ENCODE results near the gene NAP1L4.

Gene NAP1L4

DNA sequence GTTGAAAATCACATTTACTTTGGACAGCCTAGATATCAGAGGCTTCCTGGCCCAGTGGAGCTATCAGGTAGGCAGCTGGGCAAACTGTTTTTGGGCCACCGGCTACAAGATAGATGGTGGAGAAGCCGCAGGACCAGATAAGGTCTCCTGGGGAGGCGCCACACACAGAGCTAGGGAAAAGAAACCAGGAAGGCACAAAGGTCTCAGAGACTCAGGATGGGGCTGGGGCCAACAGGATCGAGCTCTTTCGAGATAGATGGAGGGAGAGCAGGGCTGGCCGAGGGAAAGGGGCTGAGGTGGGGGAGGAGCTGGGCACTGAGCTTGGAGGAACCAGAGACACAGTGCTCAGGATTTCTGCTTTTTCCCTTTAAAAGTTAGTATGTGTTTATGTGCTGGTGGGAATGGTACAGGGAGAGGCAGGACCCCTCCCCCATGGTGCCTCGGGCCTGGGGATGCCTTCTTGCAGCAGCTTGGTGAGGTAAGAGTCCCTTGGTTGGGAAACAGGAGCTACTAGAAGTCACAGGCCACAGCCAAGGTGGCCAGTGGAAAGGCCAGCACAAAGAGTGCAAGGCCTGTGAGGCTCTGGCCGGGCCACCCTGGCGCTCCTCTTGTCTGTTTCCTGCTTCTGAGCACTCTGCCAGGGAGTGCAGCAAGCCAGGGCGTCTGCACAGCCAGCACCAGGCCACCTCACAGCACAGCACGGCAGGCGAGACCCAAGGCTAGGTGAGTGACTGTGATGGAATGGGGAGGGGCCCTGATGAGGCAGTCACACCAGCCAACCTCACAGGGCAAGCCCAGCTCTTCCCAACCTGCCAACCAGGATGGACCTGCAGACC, 11.5 kb upstream of the NAP1L4 start:
- DNase-seq (ENCODE audit: insufficient read length, low spot score) (no peak), FAIRE-seq (no peak)
- TF ChIP-seq PAX5 (IDR thresholded peaks at IDR 0.05; ENCODE audit: insufficient read depth, low read length, severe bottlenecking) (no peak), POLR2A (IDR thresholded peaks at IDR 0.05; ENCODE audit: low read depth, low read length) (no peak), POLR2AphosphoS5 (IDR thresholded peaks at IDR 0.05; ENCODE audit: low read depth, low read length) (no peak), POU2F2 (IDR thresholded peaks at IDR 0.05; ENCODE audit: low read depth, low read length) (no peak), TAF1 (IDR thresholded peaks at IDR 0.05; ENCODE audit: low read depth, low read length) (no peak), SPI1 (IDR thresholded peaks at IDR 0.05; ENCODE audit: low read depth, low read length) (no peak)

DNA sequence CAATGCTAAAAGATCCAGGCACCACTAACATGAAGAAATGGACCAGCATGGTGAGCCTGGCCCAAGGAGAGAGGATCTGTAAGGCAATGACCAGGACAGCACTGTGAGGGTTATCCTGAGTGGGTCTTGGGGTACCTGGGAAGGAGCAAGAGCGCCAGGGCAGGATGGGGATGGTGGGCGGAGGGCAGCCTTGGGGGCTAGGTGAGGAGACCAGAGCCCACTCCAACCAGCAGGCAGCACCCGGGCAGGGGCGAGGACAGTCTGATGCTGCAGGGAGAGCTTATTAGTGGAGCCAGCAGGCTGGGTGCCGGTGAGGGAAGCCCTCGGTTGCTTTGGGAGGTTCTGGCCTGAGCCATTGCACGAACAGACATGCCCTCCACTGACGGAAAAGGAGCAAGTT, 10.7 kb upstream of the NAP1L4 start:
- no peak for DNase-seq (ENCODE audit: insufficient read length, low spot score)
- TF ChIP-seq POU2F2 (IDR thresholded peaks at IDR 0.05; ENCODE audit: low read depth, low read length): no peak
- no peak for TF ChIP-seq POLR2AphosphoS5 (IDR thresholded peaks at IDR 0.05; ENCODE audit: low read depth, low read length)
- no peak for TF ChIP-seq TAF1 (IDR thresholded peaks at IDR 0.05; ENCODE audit: low read depth, low read length)
- TF ChIP-seq SPI1 (IDR thresholded peaks at IDR 0.05; ENCODE audit: low read depth, low read length): no peak
- no peak for FAIRE-seq

DNA sequence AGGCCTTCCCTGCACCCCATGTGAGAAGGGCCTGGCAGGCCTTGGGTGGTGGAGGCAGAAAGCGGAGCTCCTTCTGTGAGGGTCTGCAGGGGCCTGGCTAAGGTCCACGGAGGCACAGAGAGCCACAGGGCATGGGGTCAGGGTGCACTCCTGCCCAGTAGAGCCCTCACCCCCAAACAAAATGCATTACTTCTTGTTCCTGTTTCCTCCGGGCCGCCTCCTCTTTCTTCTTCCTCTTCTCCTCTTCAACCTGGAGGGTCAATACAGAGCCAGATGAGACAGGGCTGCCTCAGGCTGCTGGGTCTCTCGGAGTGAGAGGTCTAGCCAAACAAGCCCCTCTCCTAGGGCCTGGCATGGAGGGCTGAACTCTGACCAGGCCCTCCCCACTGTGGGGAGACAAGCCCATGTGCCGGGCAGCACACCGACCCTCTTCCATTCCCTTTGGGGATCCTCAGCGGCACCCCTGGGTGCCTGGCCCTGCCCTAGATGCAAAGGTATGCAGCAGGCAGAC, 10.3 kb upstream of the NAP1L4 start:
- no peak for FAIRE-seq

DNA sequence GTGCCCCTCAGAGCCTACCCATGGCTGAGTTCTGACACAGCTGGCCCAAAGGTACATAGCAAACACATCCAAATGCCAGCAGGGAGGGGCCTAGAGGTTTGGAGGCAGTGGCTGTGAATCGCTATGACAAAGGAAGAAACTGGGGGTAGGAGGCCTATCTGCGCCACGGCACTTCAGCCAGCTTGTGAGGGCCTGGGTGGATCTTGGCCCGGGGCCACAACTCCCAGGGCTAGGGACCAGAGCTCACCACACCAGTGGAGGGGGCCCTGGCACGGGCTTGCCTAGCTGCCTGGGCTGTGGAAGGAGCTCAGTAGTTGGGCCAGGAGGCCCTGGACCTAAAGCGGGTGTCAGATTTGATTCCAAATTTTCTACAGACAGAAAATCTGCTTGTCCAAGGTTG, 9.4 kb upstream of the NAP1L4 start:
- FAIRE-seq (no peak), DNase-seq (ENCODE audit: insufficient read length, low spot score) (no peak)
- TF ChIP-seq SPI1 (IDR thresholded peaks at IDR 0.05; ENCODE audit: low read depth, low read length): no peak
- TF ChIP-seq POLR2AphosphoS5 (IDR thresholded peaks at IDR 0.05; ENCODE audit: low read depth, low read length): no peak
- TF ChIP-seq POLR2A (IDR thresholded peaks at IDR 0.05; ENCODE audit: low read depth, low read length): no peak
- no peak for TF ChIP-seq TAF1 (IDR thresholded peaks at IDR 0.05; ENCODE audit: low read depth, low read length)
- no peak for TF ChIP-seq PAX5 (IDR thresholded peaks at IDR 0.05; ENCODE audit: insufficient read depth, low read length, severe bottlenecking)
- TF ChIP-seq POU2F2 (IDR thresholded peaks at IDR 0.05; ENCODE audit: low read depth, low read length): no peak

More for the DNA sequence above, 10.3 kb upstream of the NAP1L4 start:
- no peak for DNase-seq (ENCODE audit: insufficient read length, low spot score)
- TF ChIP-seq POLR2A (IDR thresholded peaks at IDR 0.05; ENCODE audit: low read depth, low read length): no peak

DNA sequence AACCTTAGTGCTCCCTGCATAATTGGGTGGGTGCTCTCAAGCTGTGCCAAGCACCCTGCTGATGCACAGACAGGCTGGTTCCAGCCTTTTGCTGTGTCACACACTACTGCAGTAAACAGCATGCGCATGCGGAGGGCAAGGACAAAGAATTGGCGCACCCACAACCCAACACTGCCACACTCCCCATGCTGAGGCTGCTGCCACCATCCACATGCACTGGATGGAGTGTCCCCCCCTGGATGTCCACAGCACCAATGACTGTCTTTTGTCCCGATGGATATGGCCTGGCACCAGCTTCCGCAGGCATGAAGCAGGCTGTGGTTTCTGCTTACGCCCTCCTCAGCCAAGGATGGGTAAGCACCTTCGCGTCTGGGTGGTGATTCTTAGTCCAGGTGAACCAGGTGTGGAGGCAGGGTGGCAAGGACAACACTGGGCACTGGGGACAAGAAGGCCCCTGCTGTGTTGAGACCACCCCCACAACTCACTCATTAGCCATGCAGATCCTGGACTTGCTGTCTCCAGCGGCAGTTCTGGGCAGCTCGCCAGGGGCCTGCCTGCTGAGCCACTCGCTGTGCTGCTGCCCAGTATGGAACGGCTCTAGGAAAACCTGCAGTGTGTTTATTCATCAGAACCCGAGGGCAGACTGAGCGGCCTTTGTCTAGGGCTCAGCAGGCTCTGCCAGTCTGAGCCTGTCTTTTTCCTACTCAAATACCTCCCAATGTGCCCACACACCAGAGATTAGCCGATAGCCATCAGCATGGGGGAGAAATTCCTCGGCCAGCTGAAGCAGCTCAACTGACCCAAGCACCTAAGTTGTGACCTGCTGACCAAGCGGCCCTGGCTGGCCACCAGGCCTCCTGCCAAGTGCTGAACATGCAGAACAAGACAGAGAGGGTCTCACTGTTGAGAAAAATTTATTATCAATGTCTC, 8.2 kb upstream of the NAP1L4 start:
- TF ChIP-seq POLR2AphosphoS5 (IDR thresholded peaks at IDR 0.05; ENCODE audit: low read depth, low read length): no peak
- TF ChIP-seq POLR2A (IDR thresholded peaks at IDR 0.05; ENCODE audit: low read depth, low read length): no peak
- FAIRE-seq (no peak), DNase-seq (ENCODE audit: insufficient read length, low spot score) (no peak)

DNA sequence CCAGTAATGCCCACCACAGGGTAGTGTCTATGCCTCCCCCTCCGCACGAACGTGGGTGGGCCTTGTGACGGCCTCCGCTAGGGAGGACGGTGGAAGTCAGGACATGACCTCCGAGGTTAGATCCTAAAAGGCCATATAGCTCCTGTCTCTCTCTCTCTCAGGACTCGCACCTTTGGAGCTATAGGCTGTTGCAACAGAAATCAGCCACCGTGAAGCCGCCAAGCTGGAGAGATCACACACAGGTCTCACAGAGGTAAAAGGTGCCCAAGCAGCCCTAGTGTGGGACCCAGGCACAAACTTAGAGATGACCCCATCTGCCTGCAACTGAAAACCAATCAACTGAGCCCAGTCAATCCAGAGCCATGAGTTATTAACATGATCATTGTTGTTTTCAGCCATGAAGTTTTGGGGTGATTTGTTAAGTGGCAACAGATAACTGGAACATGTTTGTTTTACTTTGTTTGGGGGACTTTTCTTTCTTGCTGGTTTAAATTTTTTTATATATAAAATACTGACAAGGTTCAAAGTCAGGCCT, 7.4 kb upstream of the NAP1L4 start:
- FAIRE-seq (no peak), DNase-seq (ENCODE audit: insufficient read length, low spot score) (no peak)
- no peak for TF ChIP-seq TAF1 (IDR thresholded peaks at IDR 0.05; ENCODE audit: low read depth, low read length)
- TF ChIP-seq POLR2A (IDR thresholded peaks at IDR 0.05; ENCODE audit: low read depth, low read length): no peak
- no peak for TF ChIP-seq POLR2AphosphoS5 (IDR thresholded peaks at IDR 0.05; ENCODE audit: low read depth, low read length)
- no peak for TF ChIP-seq SPI1 (IDR thresholded peaks at IDR 0.05; ENCODE audit: low read depth, low read length)
- TF ChIP-seq PAX5 (IDR thresholded peaks at IDR 0.05; ENCODE audit: insufficient read depth, low read length, severe bottlenecking): no peak
- TF ChIP-seq POU2F2 (IDR thresholded peaks at IDR 0.05; ENCODE audit: low read depth, low read length): no peak

DNA sequence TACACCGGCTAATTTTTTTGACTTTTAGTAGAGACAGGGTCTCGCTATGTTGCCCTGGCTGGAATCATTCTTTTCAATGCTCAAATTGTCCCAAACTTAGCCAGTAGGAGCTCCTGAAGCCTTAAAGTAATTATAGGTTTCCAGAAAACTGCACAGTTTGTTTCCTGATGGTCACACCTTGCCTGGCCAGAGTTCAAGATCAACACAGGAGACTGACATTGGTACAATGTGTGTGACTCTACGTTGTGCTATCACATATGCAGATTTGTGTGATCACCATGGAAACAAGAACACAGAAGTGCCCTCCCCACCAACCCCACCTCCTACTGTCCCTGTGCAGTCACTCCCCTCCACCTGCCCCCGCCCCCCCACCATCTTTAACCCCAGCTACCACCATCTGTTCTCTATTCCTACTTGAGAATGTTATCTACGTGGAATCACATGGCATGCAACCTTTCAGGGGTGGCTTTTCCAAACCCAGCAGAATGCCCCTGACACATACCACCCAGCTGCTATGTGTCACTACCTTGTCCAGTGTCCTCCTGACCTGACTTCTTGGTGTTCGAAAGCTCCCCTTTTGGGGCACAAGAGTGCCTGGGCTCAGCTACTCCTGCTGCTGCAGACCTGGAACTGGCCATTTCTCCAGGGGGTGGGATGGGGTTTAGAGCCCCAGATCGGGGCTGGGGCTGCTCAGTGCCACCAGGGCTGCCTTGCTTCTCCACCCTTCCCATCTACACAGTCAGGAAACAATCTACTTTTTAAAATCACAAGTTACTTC, 6.1 kb upstream of the NAP1L4 start:
- no peak for TF ChIP-seq POLR2A (IDR thresholded peaks at IDR 0.05; ENCODE audit: low read depth, low read length)
- TF ChIP-seq SPI1 (IDR thresholded peaks at IDR 0.05; ENCODE audit: low read depth, low read length): no peak
- TF ChIP-seq TAF1 (IDR thresholded peaks at IDR 0.05; ENCODE audit: low read depth, low read length): no peak
- TF ChIP-seq POU2F2 (IDR thresholded peaks at IDR 0.05; ENCODE audit: low read depth, low read length): no peak
- TF ChIP-seq POLR2AphosphoS5 (IDR thresholded peaks at IDR 0.05; ENCODE audit: low read depth, low read length): no peak
- TF ChIP-seq PAX5 (IDR thresholded peaks at IDR 0.05; ENCODE audit: insufficient read depth, low read length, severe bottlenecking): no peak

DNA sequence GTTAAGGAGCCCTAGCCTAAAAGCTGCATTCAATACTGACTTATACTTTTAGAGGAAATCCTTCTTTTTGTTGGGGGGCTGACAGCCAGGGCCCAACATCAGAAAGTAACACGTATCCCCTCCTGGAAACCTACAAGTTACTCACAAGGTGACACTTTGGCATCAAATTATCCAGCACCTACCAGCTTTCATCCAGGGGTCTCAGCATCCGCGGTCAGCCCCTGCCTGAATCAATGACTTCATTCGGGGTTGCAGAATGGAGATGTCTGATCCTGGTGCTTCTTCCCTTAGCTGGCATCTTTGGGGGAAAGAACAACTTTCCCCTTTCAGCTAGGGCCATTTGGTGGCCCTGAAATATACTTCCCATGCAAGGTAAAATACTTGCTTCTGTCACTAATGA, 5.3 kb upstream of the NAP1L4 start:
- FAIRE-seq: no peak
- no peak for DNase-seq (ENCODE audit: insufficient read length, low spot score)
- no peak for TF ChIP-seq SPI1 (IDR thresholded peaks at IDR 0.05; ENCODE audit: low read depth, low read length)
- no peak for TF ChIP-seq TAF1 (IDR thresholded peaks at IDR 0.05; ENCODE audit: low read depth, low read length)
- no peak for TF ChIP-seq POLR2AphosphoS5 (IDR thresholded peaks at IDR 0.05; ENCODE audit: low read depth, low read length)
- TF ChIP-seq POU2F2 (IDR thresholded peaks at IDR 0.05; ENCODE audit: low read depth, low read length): no peak
- no peak for TF ChIP-seq PAX5 (IDR thresholded peaks at IDR 0.05; ENCODE audit: insufficient read depth, low read length, severe bottlenecking)
- TF ChIP-seq POLR2A (IDR thresholded peaks at IDR 0.05; ENCODE audit: low read depth, low read length): no peak

More for the DNA sequence above, 6.1 kb upstream of the NAP1L4 start:
- no peak for FAIRE-seq
- DNase-seq (ENCODE audit: insufficient read length, low spot score): no peak

DNA sequence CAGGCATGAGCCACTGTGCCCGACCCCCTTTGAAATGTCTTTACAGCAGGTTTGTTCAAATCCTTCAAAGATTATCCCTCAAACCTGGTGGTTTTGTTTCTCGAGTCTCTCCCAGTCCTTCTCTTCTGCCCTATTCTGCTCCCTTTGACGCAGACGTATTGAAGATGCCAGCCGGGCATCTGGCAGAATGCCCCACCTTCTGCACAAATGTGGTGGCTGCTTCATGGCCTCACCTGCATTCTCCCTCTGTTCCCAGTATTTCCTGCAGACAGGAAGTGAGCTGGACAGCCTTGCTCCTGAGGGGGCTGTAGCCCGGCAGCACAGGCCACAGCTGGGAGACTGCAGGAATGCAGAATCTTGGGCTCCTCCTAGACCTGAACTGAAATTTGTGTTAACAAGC, 4.8 kb upstream of the NAP1L4 start:
- no peak for FAIRE-seq
- TF ChIP-seq TAF1 (IDR thresholded peaks at IDR 0.05; ENCODE audit: low read depth, low read length) (no peak), POLR2A (IDR thresholded peaks at IDR 0.05; ENCODE audit: low read depth, low read length) (no peak), POLR2AphosphoS5 (IDR thresholded peaks at IDR 0.05; ENCODE audit: low read depth, low read length) (no peak), SPI1 (IDR thresholded peaks at IDR 0.05; ENCODE audit: low read depth, low read length) (no peak), POU2F2 (IDR thresholded peaks at IDR 0.05; ENCODE audit: low read depth, low read length) (no peak), PAX5 (IDR thresholded peaks at IDR 0.05; ENCODE audit: insufficient read depth, low read length, severe bottlenecking) (no peak)
- no peak for DNase-seq (ENCODE audit: insufficient read length, low spot score)
